ENCODE results near the gene PGAP6. TPM values are rescaled to one million over a fixed set of nuclear protein-coding genes. Genes with fewer than 3 reads are reported as not detected.

The PGAP6 gene
- total RNA-seq, 1 experiment from 2014 or later = 128 TPM

- Histone ChIP-seq H3K4me1 (ENCODE audit: control insufficient read depth, insufficient read depth, low read length) (peaks cover 6% of the 10 kb centered on the region), H3K27me3 (ENCODE audit: control insufficient read depth, insufficient read depth, low read length) (no peaks in the 10 kb centered on the region), H3K4me3 (ENCODE audit: low read depth in 2 of 2, low read length in 2 of 2) (no peak overlapping the region), H3K27ac (ENCODE audit: low read length) (no peak overlapping the region), H3K9me3 (ENCODE audit: control insufficient read depth, insufficient read depth, low read depth, low read length) (no peaks in the 10 kb centered on the region), H3K36me3 (ENCODE audit: control insufficient read depth, insufficient read depth, low read length) (no peaks in the 10 kb centered on the region)
- ATAC-seq = no peak
- in situ Hi-C loops (cut with HindIII; ENCODE audit: low pct_unique_long_range_greater_than_20kb, low sequenced_read_pairs) (no loop called here), intact Hi-C loops (cut with micrococcal nuclease; ENCODE audit: unreplicated experiment) (no loop called here)
- DNase-seq (ENCODE audit: low read depth, low spot score) = no peak
- TF ChIP-seq SIN3A (IDR thresholded peaks at IDR 0.05; ENCODE audit: borderline replicate concordance, insufficient read depth, low read depth, low read length) = no peak
- TF ChIP-seq POLR2AphosphoS5 (IDR thresholded peaks at IDR 0.05; ENCODE audit: low read depth, low read length) = no peak
- TF ChIP-seq, protein P1, sequence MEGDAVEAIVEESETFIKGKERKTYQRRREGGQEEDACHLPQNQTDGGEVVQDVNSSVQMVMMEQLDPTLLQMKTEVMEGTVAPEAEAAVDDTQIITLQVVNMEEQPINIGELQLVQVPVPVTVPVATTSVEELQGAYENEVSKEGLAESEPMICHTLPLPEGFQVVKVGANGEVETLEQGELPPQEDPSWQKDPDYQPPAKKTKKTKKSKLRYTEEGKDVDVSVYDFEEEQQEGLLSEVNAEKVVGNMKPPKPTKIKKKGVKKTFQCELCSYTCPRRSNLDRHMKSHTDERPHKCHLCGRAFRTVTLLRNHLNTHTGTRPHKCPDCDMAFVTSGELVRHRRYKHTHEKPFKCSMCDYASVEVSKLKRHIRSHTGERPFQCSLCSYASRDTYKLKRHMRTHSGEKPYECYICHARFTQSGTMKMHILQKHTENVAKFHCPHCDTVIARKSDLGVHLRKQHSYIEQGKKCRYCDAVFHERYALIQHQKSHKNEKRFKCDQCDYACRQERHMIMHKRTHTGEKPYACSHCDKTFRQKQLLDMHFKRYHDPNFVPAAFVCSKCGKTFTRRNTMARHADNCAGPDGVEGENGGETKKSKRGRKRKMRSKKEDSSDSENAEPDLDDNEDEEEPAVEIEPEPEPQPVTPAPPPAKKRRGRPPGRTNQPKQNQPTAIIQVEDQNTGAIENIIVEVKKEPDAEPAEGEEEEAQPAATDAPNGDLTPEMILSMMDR (IDR thresholded peaks at IDR 0.05) = no peak
- TF ChIP-seq, protein P2, sequence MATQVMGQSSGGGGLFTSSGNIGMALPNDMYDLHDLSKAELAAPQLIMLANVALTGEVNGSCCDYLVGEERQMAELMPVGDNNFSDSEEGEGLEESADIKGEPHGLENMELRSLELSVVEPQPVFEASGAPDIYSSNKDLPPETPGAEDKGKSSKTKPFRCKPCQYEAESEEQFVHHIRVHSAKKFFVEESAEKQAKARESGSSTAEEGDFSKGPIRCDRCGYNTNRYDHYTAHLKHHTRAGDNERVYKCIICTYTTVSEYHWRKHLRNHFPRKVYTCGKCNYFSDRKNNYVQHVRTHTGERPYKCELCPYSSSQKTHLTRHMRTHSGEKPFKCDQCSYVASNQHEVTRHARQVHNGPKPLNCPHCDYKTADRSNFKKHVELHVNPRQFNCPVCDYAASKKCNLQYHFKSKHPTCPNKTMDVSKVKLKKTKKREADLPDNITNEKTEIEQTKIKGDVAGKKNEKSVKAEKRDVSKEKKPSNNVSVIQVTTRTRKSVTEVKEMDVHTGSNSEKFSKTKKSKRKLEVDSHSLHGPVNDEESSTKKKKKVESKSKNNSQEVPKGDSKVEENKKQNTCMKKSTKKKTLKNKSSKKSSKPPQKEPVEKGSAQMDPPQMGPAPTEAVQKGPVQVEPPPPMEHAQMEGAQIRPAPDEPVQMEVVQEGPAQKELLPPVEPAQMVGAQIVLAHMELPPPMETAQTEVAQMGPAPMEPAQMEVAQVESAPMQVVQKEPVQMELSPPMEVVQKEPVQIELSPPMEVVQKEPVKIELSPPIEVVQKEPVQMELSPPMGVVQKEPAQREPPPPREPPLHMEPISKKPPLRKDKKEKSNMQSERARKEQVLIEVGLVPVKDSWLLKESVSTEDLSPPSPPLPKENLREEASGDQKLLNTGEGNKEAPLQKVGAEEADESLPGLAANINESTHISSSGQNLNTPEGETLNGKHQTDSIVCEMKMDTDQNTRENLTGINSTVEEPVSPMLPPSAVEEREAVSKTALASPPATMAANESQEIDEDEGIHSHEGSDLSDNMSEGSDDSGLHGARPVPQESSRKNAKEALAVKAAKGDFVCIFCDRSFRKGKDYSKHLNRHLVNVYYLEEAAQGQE (IDR thresholded peaks at IDR 0.05; ENCODE audit: insufficient read depth in 1 of 2, low read depth in 2 of 2, low read length in 1 of 2) = no peak
- no peak for TF ChIP-seq TCF7L2 (IDR thresholded peaks at IDR 0.05; ENCODE audit: low read depth, low read length)
- no TSS peak for BruUV-seq (replicated peaks)
- POLR2A ChIA-PET = no interaction called here
- CTCF ChIA-PET = no interaction called here
Measured at GRCh38 chr16:359067-359763, 22.6 kb downstream of the PGAP6 start.

GRCh38 chr16:356741-357140 is 25.0 kb downstream of the PGAP6 start:
- CTCF ChIA-PET = no interaction called here
- in situ Hi-C loops (cut with HindIII; ENCODE audit: low pct_unique_long_range_greater_than_20kb, low sequenced_read_pairs) = no loop called here

More at GRCh38 chr16:356741-357140, 25.0 kb downstream of the PGAP6 start:
- Histone ChIP-seq H3K36me3 (ENCODE audit: control insufficient read depth, insufficient read depth, low read length) (no peaks in the 10 kb centered on the region), H3K27ac (ENCODE audit: low read length) (no peak overlapping the region), H3K4me1 (ENCODE audit: control insufficient read depth, insufficient read depth, low read length) (peaks cover 5% of the 10 kb centered on the region; the same call in 1 of the 2 replicates), H3K27me3 (ENCODE audit: control insufficient read depth, insufficient read depth, low read length) (no peaks in the 10 kb centered on the region), H3K9me3 (ENCODE audit: control insufficient read depth, insufficient read depth, low read depth, low read length) (no peaks in the 10 kb centered on the region), H3K4me3 (ENCODE audit: low read depth in 2 of 2, low read length in 2 of 2) (no peak overlapping the region)
- no TSS peak for BruUV-seq (replicated peaks)
- DNase-seq (ENCODE audit: low read depth, low spot score) (no peak), ATAC-seq (no peak)
- intact Hi-C loops (cut with micrococcal nuclease; ENCODE audit: unreplicated experiment) = no loop called here
- TF ChIP-seq, protein P2 (IDR thresholded peaks at IDR 0.05; ENCODE audit: insufficient read depth in 1 of 2, low read depth in 2 of 2, low read length in 1 of 2) = no peak
- TF ChIP-seq SIN3A (IDR thresholded peaks at IDR 0.05; ENCODE audit: borderline replicate concordance, insufficient read depth, low read depth, low read length) (no peak), POLR2AphosphoS5 (IDR thresholded peaks at IDR 0.05; ENCODE audit: low read depth, low read length) (no peak), TCF7L2 (IDR thresholded peaks at IDR 0.05; ENCODE audit: low read depth, low read length) (no peak)
- TF ChIP-seq, protein P1 (IDR thresholded peaks at IDR 0.05) = no peak
- POLR2A ChIA-PET = no interaction called here
